Panc1 (cell line): ENCODE measurements around the gene DEFB119. TPM values are rescaled to one million over a fixed set of nuclear protein-coding genes. Genes with fewer than 3 reads are reported as not detected.

Experiments
- ATAC-seq: fragments of 200-7000 bp; cut with Tn5 transposase; 2 replicates; pipeline ENCODE4 v1.9.1; 2020; ENCODE audit warnings: mild to moderate bottlenecking, moderate library complexity
- BruUV-seq: library from RNA; stranded (reverse); fragments of 400-500 nt; replicated peaks from 2 replicates; lab custom pipeline; 2021; lab: Mats Ljungman, UMichigan
- CTCF ChIA-PET: fragments of 300-600 bp; sonication (Branson Sonifier 250); formaldehyde crosslinking; loops from one replicate; lab custom pipeline; 2022; ENCODE audit warnings: antibody characterized with exemption; lab: Charles Lee
- POLR2A ChIA-PET: fragments of 300-600 bp; sonication (Branson Sonifier 250); formaldehyde crosslinking; loops from one replicate; lab custom pipeline; 2022; ENCODE audit warnings: antibody characterized with exemption; lab: Charles Lee
- DNase-seq: peaks from one replicate; pipeline ENCODE4 v3.0.0-alpha.2; 2010; ENCODE audit warnings: low read depth, low spot score
- H3K27ac ChIP-seq: 2 replicates; pipeline ENCODE4 v1.5.1; 2011; ENCODE audit warnings: mild to moderate bottlenecking, low read length, inconsistent platforms
- H3K27me3 ChIP-seq: fragments of 200-500 bp; sonication (Bioruptor generic); 2 replicates; pipeline ENCODE4 v1.6.0; 2014; ENCODE audit warnings: low read length, inconsistent platforms; ENCODE audit not compliant: control insufficient read depth, insufficient read depth
- H3K36me3 ChIP-seq: fragments of 200-500 bp; sonication (Bioruptor generic); 2 replicates; pipeline ENCODE4 v1.5.1; 2014; ENCODE audit warnings: inconsistent platforms, mild to moderate bottlenecking, low read length, moderate library complexity; ENCODE audit not compliant: control insufficient read depth, insufficient read depth
- H3K4me1 ChIP-seq: 2 replicates; pipeline ENCODE4 v1.5.1; 2011; ENCODE audit warnings: inconsistent platforms, mild to moderate bottlenecking, low read length, moderate library complexity; ENCODE audit not compliant: control insufficient read depth, insufficient read depth
- H3K4me3 ChIP-seq, 2 experiments: 2 replicates each; pipeline ENCODE4 v1.5.1; 2011 to 2012; ENCODE audit warnings: low read depth in 2 of 2, low read length in 2 of 2, mild to moderate bottlenecking in 2 of 2, inconsistent platforms in 1 of 2, moderate library complexity in 1 of 2
- H3K9me3 ChIP-seq: fragments of 200-500 bp; sonication (Bioruptor generic); 2 replicates; pipeline ENCODE4 v1.5.1; 2014; ENCODE audit warnings: low read depth, mild to moderate bottlenecking, inconsistent platforms, low read length, moderate library complexity; ENCODE audit not compliant: control insufficient read depth, insufficient read depth
- CTCF ChIP-seq: fragments of 450-650 bp; IDR thresholded peaks from 2 replicates; pipeline ENCODE4 v1.5.1; 2017; ENCODE audit warnings: mild to moderate bottlenecking
- POLR2AphosphoS5 ChIP-seq: IDR thresholded peaks from 2 replicates; pipeline ENCODE4 v1.6.1; 2012; ENCODE audit warnings: mild to moderate bottlenecking, low read depth, low read length, moderate library complexity
- REST ChIP-seq, 2 experiments: IDR thresholded peaks; 2 replicates each; pipeline ENCODE4 v1.6.1; 2011 to 2012; ENCODE audit warnings: low read depth in 2 of 2, control low read depth in 1 of 2, low read length in 1 of 2, mild to moderate bottlenecking in 1 of 2, moderate library complexity in 1 of 2; ENCODE audit not compliant: insufficient read depth in 1 of 2
- SIN3A ChIP-seq: IDR thresholded peaks from 2 replicates; pipeline ENCODE4 v1.6.1; 2012; ENCODE audit warnings: low read depth, mild to moderate bottlenecking, low read length, moderate library complexity, borderline replicate concordance; ENCODE audit not compliant: insufficient read depth
- TCF7L2 ChIP-seq: IDR thresholded peaks from 2 replicates; pipeline ENCODE4 v1.6.1; 2011; ENCODE audit warnings: mild to moderate bottlenecking, low read depth, low read length, inconsistent platforms
- in situ Hi-C: cut with HindIII; loops from 2 replicates; pipeline ENCODE4 v1.10.0; 2016; ENCODE audit warnings: low sequenced_read_pairs, low pct_unique_long_range_greater_than_20kb
- intact Hi-C: fragments of 100-400 bp; cut with micrococcal nuclease; formaldehyde crosslinking; loops from one replicate; pipeline ENCODE4 v1.10.0; 2022; ENCODE audit not compliant: unreplicated experiment
- total RNA-seq: library from RNA; stranded (reverse); gene quantifications from one replicate; pipeline ENCODE4 v1.2.1, GENCODE V29; 2021; ENCODE audit not compliant: unreplicated experiment

The DEFB119 gene
- total RNA-seq, 1 experiment from 2014 or later = not detected

GRCh38 chr20:31415653-31416052 lies 25.3 kb upstream of the DEFB119 start:
- Histone ChIP-seq H3K27ac (no peak overlapping the region), H3K36me3 (no peaks in the 10 kb centered on the region), H3K4me1 (no peaks in the 10 kb centered on the region), H3K4me3 (no peak overlapping the region), H3K27me3 (peaks cover 16% of the 10 kb centered on the region), H3K9me3 (no peaks in the 10 kb centered on the region)
- POLR2A ChIA-PET = no interaction called here
- no TSS peak for BruUV-seq
- no peak for TF ChIP-seq SIN3A
- TF ChIP-seq TCF7L2 = no peak
- TF ChIP-seq REST (IDR thresholded peaks at IDR 0.05; ENCODE audit: insufficient read depth in 1 of 2, low read depth in 2 of 2, low read length in 1 of 2) = no peak
- TF ChIP-seq CTCF = no peak
- no peak for TF ChIP-seq POLR2AphosphoS5
- in situ Hi-C loops (no loop called here), intact Hi-C loops (no loop called here)
- no peak for ATAC-seq
- CTCF ChIA-PET = no interaction called here
- no peak for DNase-seq

GRCh38 chr20:31414381-31414780 lies 24.0 kb upstream of the DEFB119 start:
- intact Hi-C loops = no loop called here
- CTCF ChIA-PET = interaction anchor here (0.9 kb wide), 1 partner anchor 26 kb away, joined by 3 read pairs; the partner anchor contains the start of gene DEFB123

More at GRCh38 chr20:31414381-31414780, 24.0 kb upstream of the DEFB119 start:
- no peaks in the 10 kb centered on the region for H3K4me1 ChIP-seq
- H3K9me3 ChIP-seq = no peaks in the 10 kb centered on the region
- in situ Hi-C loops = no loop called here
- H3K4me3 ChIP-seq = no peak overlapping the region
- BruUV-seq = no TSS peak
- POLR2A ChIA-PET = no interaction called here
- TF ChIP-seq CTCF (no peak), SIN3A (no peak), POLR2AphosphoS5 (no peak), TCF7L2 (no peak), REST (IDR thresholded peaks at IDR 0.05; ENCODE audit: insufficient read depth in 1 of 2, low read depth in 2 of 2, low read length in 1 of 2) (no peak)
- no peak overlapping the region for H3K27ac ChIP-seq
- no peaks in the 10 kb centered on the region for H3K36me3 ChIP-seq
- DNase-seq (no peak), ATAC-seq (no peak)
- peaks cover 16% of the 10 kb centered on the region for H3K27me3 ChIP-seq
